Measurements from ENCODE around the gene TXLNA. TPM values are rescaled to one million over a fixed set of nuclear protein-coding genes. Genes with fewer than 3 reads are reported as not detected.
A peak's percentile ranks its signal among the peaks of the same experiment; 100 is the strongest.

Gene TXLNA
- total RNA-seq, 1 experiment from 2014 or later: 46.2 TPM

- DNase-seq (ENCODE audit: extremely low read depth, low read depth): no peak
Measured at GRCh38 chr1:32208469-32208868, 29.0 kb downstream of the TXLNA start.

GRCh38 chr1:32208891-32209328 lies 29.4 kb downstream of the TXLNA start, which contains the start of gene DCDC2B:
DCDC2B (plus strand) TSS chr1:32209089; CDS start chr1:32209094, 5 bp downstream.
- no peak for DNase-seq (ENCODE audit: extremely low read depth, low read depth)

GRCh38 chr1:32215629-32216480 lies 36.4 kb downstream of the TXLNA start:
- DNase-seq (ENCODE audit: extremely low read depth, low read depth): peak; percentile 51

- DNase-seq (ENCODE audit: extremely low read depth, low read depth): no peak
Measured at GRCh38 chr1:32216566-32216965, 37.1 kb downstream of the TXLNA start.

- no peak for DNase-seq (ENCODE audit: extremely low read depth, low read depth)
Measured at GRCh38 chr1:32219022-32219421, 39.5 kb downstream of the TXLNA start.

- DNase-seq (ENCODE audit: extremely low read depth, low read depth): no peak
Measured at GRCh38 chr1:32220746-32221580, 41.5 kb downstream of the TXLNA start.

- DNase-seq (ENCODE audit: extremely low read depth, low read depth): no peak
Measured at GRCh38 chr1:32221581-32221979, 42.1 kb downstream of the TXLNA start.

GRCh38 chr1:32221980-32222755 lies 42.7 kb downstream of the TXLNA start, which contains the start of the genes EIF3I and TMEM234:
EIF3I (plus strand) TSS chr1:32222407; CDS start chr1:32222442, 35 bp downstream.
TMEM234 (minus strand) TSS chr1:32222353; CDS start chr1:32222322, 31 bp downstream.
- peak; percentile 85 for DNase-seq (ENCODE audit: extremely low read depth, low read depth)

GRCh38 chr1:32223683-32224082 lies 44.2 kb downstream of the TXLNA start:
- DNase-seq (ENCODE audit: extremely low read depth, low read depth): no peak

- no peak for DNase-seq (ENCODE audit: extremely low read depth, low read depth)
Measured at GRCh38 chr1:32224285-32224684, 44.8 kb downstream of the TXLNA start.

GRCh38 chr1:32228771-32229170 lies 49.3 kb downstream of the TXLNA start:
- no peak for DNase-seq (ENCODE audit: extremely low read depth, low read depth)

- DNase-seq (ENCODE audit: extremely low read depth, low read depth): no peak
Measured at GRCh38 chr1:32231843-32232432, 52.5 kb downstream of the TXLNA start.

GRCh38 chr1:32232558-32233304 lies 53.3 kb downstream of the TXLNA start:
- no peak for DNase-seq (ENCODE audit: extremely low read depth, low read depth)

GRCh38 chr1:32234792-32235191 lies 55.3 kb downstream of the TXLNA start:
- no peak for DNase-seq (ENCODE audit: extremely low read depth, low read depth)

GRCh38 chr1:32239337-32239736 lies 59.9 kb downstream of the TXLNA start:
- DNase-seq (ENCODE audit: extremely low read depth, low read depth): no peak

GRCh38 chr1:32239790-32240139 lies 60.3 kb downstream of the TXLNA start:
- no peak for DNase-seq (ENCODE audit: extremely low read depth, low read depth)

- no peak for DNase-seq (ENCODE audit: extremely low read depth, low read depth)
Measured at GRCh38 chr1:32240140-32240951, 60.9 kb downstream of the TXLNA start.

- DNase-seq (ENCODE audit: extremely low read depth, low read depth): no peak
Measured at GRCh38 chr1:32241001-32241763, 61.7 kb downstream of the TXLNA start.
